ENCODE results near the gene ACTN4. TPM values are rescaled to one million over a fixed set of nuclear protein-coding genes. Genes with fewer than 3 reads are reported as not detected.

The ACTN4 gene
- 751 to 1,254 TPM (median 1,147 TPM) in 5 replicates for total RNA-seq (2022; extraction: Qiagen RNA extraction; ENCODE audit: low read depth)

GRCh38 chr19:38647368-38647965 is at the start of gene ACTN4:
TSS of gene ACTN4 (plus strand) at chr19:38647649. CDS start at chr19:38647746, 97 bp downstream.

DNA sequence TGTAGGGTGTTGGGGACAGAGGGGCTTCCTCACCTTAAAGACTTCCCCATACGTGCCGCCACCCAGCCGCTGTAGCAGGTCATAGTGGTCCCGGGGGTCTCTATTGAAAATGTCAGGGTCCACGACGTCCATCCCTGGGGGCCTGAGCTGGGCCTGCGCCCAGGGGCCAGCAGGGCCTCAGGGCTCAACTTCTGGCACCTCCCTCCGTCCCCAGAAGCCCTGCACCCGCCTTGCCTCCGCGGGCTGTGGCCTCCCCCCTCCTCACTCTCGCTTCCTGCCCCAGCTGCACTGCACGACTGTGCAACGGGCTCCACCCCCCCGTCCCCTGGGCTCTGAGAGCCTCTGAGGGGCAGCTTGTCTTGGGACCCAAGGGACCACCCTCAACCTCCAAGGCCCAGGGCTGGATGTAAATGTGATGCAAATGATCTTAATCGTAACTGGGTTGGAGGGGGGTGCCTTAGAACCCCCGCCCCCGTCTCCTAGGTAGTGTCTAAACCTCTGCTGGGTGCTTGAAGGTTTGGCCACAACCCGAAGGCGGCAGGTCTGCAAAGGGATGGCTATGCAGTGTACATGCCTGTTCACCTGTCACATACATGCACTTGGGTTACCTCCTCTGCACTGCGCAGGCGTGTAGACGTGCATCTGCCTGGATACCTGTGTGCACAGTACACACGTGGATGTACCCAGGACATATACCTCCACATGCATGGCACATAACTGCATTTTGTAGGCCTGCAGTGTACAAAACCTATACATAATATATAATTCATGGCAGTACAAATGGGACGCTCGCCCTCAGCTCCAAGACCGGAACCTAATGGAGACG is 29.5 kb upstream of the ACTN4 start, which contains the start of gene MAP4K1:
Gene MAP4K1 (minus strand): TSS at position 190 of the 826 bp plus-strand sequence. CDS start 58 bp downstream, at position 132.

DNA sequence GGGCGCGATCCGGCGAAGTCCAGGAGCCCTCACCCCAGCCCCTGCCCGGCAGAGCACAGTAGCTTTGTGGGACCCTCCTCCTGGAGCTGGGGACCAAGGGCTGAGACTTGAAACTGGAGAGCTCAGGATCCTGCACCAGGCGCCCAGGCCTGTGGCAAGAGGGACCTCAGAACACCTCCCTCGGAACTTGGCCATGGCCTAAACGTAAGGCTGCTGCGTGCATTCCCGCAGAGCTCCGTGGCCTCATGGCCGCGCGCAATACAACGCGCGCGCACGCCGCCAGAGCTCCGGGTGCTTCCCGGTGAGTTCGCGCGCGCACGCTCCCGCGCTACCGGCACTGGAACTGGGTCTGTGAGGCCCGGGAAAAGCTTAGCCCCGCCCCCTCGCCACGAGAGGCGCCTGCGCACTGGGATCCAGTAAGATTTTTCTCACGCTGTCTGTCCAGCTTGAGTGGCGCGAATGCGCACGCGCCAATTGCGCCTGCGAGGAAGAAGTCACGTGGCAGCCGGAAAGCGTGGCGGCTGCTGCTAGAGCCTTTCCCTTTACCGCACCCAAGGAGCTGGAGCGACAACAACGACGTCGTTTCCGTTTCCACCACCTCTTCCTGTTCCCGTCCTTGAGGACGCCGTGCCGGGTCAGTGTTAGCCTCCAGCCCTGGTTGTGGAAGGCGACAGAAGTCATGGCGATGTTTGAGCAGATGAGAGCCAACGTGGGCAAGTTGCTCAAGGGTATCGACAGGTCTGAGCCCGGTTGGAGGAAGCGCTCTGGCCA is 28.7 kb upstream of the ACTN4 start, which contains the start of gene EIF3K:
Gene EIF3K (plus strand): TSS at position 599 of the 771 bp plus-strand sequence. CDS start 81 bp downstream, at position 680.

DNA sequence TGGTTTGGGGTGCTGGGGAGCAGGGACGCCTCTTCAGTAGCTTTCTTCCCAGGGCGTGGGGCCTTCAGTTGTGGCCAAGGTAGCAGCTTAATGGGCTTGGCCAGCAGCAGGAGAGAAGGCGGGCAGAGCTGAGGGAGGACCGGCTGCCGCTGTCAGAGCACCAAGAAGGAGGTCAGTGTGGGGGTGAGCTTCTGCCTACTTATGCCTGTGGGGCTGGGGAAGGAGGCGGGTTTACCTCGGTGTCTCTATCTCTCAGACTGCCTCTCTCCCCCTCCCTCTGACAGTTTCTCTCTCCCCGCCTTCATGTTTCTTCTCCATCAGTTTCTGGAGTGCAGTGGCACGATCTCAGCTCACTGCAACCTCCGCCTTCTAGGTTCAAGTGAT is 96.8 kb downstream of the ACTN4 start, which contains the start of gene CAPN12:
Gene CAPN12 (minus strand): TSS at position 177 of the 384 bp plus-strand sequence. CDS start 309 bp downstream, outside the sequence.

GRCh38 chr19:38773469-38774177 is 126.2 kb downstream of the ACTN4 start, which contains the start of gene LGALS7:
TSS of gene LGALS7 (minus strand) at chr19:38773517. CDS start at chr19:38773492, 25 bp downstream.

Other genes with a start within 250 kb of the ACTN4 start
- gene FAM98C, start 244.6 kb upstream of the ACTN4 start, total RNA-seq (2022; extraction: Qiagen RNA extraction; ENCODE audit: low read depth) = 16.9 to 28.0 TPM (median 26.3 TPM) in 5 replicates
- 0.07 to 0.23 TPM (median 0.11 TPM) in 4 of 5 replicates, not detected in the other for gene RASGRP4, start 221.4 kb upstream of the ACTN4 start, total RNA-seq (2022; extraction: Qiagen RNA extraction; ENCODE audit: low read depth)
- 4.7 to 7.6 TPM (median 5.6 TPM) in 5 replicates for gene RYR1, start 214.0 kb upstream of the ACTN4 start, total RNA-seq (2022; extraction: Qiagen RNA extraction; ENCODE audit: low read depth)
- 0.40 to 3.6 TPM (median 0.85 TPM) in 5 replicates for gene MAP4K1, start 29.7 kb upstream of the ACTN4 start, total RNA-seq (2022; extraction: Qiagen RNA extraction; ENCODE audit: low read depth)
- gene EIF3K, start 28.5 kb upstream of the ACTN4 start, total RNA-seq (2022; extraction: Qiagen RNA extraction; ENCODE audit: low read depth) = 684 to 1,048 TPM (median 735 TPM) in 5 replicates
- 4.2 to 6.0 TPM (median 5.6 TPM) in 5 replicates for gene CAPN12, start 96.8 kb downstream of the ACTN4 start, total RNA-seq (2022; extraction: Qiagen RNA extraction; ENCODE audit: low read depth)
- gene LGALS7, start 125.9 kb downstream of the ACTN4 start, total RNA-seq (2022; extraction: Qiagen RNA extraction; ENCODE audit: low read depth) = 1.3 TPM in 1 of 5 replicates, not detected in the others
- gene LGALS7B, start 141.6 kb downstream of the ACTN4 start, total RNA-seq (2022; extraction: Qiagen RNA extraction; ENCODE audit: low read depth) = 0.56 to 0.58 TPM in 2 of 5 replicates, not detected in the others
- gene LGALS4, start 165.3 kb downstream of the ACTN4 start, total RNA-seq (2022; extraction: Qiagen RNA extraction; ENCODE audit: low read depth) = 0.35 to 1.8 TPM (median 0.45 TPM) in 5 replicates
- gene ECH1, start 184.1 kb downstream of the ACTN4 start, total RNA-seq (2022; extraction: Qiagen RNA extraction; ENCODE audit: low read depth) = 276 to 372 TPM (median 288 TPM) in 5 replicates
- gene HNRNPL, start 202.3 kb downstream of the ACTN4 start, total RNA-seq (2022; extraction: Qiagen RNA extraction; ENCODE audit: low read depth) = 305 to 358 TPM (median 332 TPM) in 5 replicates
- 1.6 to 3.6 TPM (median 2.6 TPM) in 5 replicates for gene RINL, start 230.6 kb downstream of the ACTN4 start, total RNA-seq (2022; extraction: Qiagen RNA extraction; ENCODE audit: low read depth)